IMR-90 (cell line): Measurements from ENCODE around the gene GCSAM.

Experiments
- CEBPB ChIP-seq: IDR thresholded peaks from 2 replicates; pipeline ENCODE4 v1.6.1; 2012; ENCODE audit warnings: low read depth, low read length, improper control_type of control experiment
- CHD1 ChIP-seq: IDR thresholded peaks from 2 replicates; pipeline ENCODE4 v1.6.1; 2012; ENCODE audit warnings: low read depth, low read length, improper control_type of control experiment
- MAFK ChIP-seq: IDR thresholded peaks from 2 replicates; pipeline ENCODE4 v1.6.1; 2012; ENCODE audit warnings: low read depth, low read length, improper control_type of control experiment
- MXI1 ChIP-seq: IDR thresholded peaks from 2 replicates; pipeline ENCODE4 v1.6.1; 2012; ENCODE audit warnings: low read depth, mild to moderate bottlenecking, low read length, moderate library complexity, borderline replicate concordance
- NFE2L2 ChIP-seq: fragments of 150-350 bp; IDR thresholded peaks from 2 replicates; pipeline ENCODE4 v1.6.1; 2016; ENCODE audit warnings: low read depth, mild to moderate bottlenecking, low read length
- POLR2A ChIP-seq: IDR thresholded peaks from 2 replicates; pipeline ENCODE4 v1.6.1; 2012; ENCODE audit warnings: mild to moderate bottlenecking, low read depth, low read length
- RAD21 ChIP-seq: IDR thresholded peaks from 2 replicates; pipeline ENCODE4 v1.6.1; 2012; ENCODE audit warnings: low read length, improper control_type of control experiment
- RCOR1 ChIP-seq: IDR thresholded peaks from 2 replicates; pipeline ENCODE4 v1.6.1; 2012; ENCODE audit warnings: mild to moderate bottlenecking, low read length, improper control_type of control experiment; ENCODE audit not compliant: insufficient replicate concordance
- RFX5 ChIP-seq: IDR thresholded peaks from 2 replicates; pipeline ENCODE4 v1.8.0; 2012; ENCODE audit warnings: low read depth, mild to moderate bottlenecking, low read length, moderate library complexity
- SMC3 ChIP-seq: fragments of 150-350 bp; IDR thresholded peaks from 2 replicates; pipeline ENCODE4 v1.6.1; 2016; ENCODE audit warnings: low read depth, mild to moderate bottlenecking, antibody characterized with exemption, low read length, moderate library complexity
- USF2 ChIP-seq: fragments of 150-350 bp; IDR thresholded peaks from 2 replicates; pipeline ENCODE4 v1.6.1; 2017; ENCODE audit warnings: mild to moderate bottlenecking, antibody characterized with exemption, low read length, low read depth
- TF ChIP-seq, protein P1 (sequence below): conservative IDR thresholded peaks from 2 replicates; pipeline ENCODE4 v1.5.1; 2012; ENCODE audit warnings: mild to moderate bottlenecking, low read depth, low read length, improper control_type of control experiment

DNA sequence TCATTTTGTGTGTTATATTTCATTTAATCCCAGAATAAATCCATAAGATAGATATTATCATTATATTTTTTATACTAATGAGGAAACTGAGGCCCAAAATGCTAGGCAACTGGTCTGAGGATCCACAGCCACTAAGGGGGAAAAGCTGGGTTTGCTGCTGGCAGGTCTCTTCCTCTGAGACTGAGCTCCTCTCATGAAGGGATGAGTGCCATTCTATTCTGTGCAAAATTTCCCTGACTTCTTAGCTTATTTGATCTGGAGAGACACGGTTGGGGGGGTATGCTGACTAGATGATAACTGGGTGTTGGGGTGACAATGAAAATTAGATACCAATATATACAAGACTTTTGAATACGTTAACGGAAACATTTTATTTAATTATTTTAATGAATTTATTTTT lies 1.9 kb downstream of the GCSAM start:
- TF ChIP-seq NFE2L2 (no peak), CHD1 (no peak), POLR2A (no peak), RFX5 (no peak), RAD21 (no peak), MXI1 (no peak), SMC3 (no peak), MAFK (no peak), RCOR1 (no peak), CEBPB (no peak), USF2 (no peak)
- TF ChIP-seq, protein P1, sequence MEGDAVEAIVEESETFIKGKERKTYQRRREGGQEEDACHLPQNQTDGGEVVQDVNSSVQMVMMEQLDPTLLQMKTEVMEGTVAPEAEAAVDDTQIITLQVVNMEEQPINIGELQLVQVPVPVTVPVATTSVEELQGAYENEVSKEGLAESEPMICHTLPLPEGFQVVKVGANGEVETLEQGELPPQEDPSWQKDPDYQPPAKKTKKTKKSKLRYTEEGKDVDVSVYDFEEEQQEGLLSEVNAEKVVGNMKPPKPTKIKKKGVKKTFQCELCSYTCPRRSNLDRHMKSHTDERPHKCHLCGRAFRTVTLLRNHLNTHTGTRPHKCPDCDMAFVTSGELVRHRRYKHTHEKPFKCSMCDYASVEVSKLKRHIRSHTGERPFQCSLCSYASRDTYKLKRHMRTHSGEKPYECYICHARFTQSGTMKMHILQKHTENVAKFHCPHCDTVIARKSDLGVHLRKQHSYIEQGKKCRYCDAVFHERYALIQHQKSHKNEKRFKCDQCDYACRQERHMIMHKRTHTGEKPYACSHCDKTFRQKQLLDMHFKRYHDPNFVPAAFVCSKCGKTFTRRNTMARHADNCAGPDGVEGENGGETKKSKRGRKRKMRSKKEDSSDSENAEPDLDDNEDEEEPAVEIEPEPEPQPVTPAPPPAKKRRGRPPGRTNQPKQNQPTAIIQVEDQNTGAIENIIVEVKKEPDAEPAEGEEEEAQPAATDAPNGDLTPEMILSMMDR = no peak
